ENCODE data around the gene HSP90AA1. TPM values are rescaled to one million over a fixed set of nuclear protein-coding genes. Genes with fewer than 3 reads are reported as not detected.
"Not testable (repeated sequence)": the region's sequence is repeated elsewhere in the genome, so short reads cannot be mapped to it uniquely, and the experiment has no call there.

The HSP90AA1 gene
- total RNA-seq, 1 donor from 2014 or later, result 317 TPM

DNA sequence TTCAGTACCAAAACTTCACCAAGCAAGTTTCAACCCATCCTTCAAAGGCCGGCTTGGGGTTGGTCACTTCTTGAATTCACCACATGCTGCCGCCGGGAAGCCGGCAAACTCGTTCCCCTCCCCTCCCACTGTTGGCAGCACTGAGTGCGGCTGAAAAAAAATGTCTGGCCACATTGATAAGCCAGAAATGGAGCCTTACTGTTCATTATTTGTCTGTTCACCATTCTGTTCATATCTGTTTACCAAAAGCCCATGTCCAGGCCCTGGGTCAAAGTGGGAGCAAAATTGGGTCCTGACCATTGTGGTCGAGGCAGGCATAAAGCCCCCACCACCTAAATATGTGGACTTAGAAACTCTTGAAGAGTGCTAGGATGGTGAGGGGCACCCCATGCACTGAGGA lies 7.3 kb upstream of the HSP90AA1 start:
- no peak for DNase-seq

DNA sequence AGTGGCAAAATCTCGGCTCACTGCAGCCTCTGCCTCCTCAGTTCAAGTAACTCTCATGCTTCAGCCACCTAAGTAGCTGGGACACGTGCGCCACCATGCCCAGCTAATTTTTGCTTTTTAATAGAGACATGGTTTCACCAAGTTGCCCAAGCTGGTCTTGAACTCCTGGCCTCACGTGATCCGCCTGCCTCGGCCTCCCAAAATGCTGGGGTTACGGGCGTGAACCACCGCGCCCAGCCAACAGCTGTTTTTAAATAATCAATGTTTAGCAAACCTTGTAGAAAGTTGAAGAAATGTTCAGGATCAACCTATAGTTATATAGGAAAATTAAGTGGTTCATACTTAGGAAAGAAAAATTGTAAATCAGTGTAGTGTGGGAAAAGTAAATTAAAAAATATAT lies 6.0 kb upstream of the HSP90AA1 start:
- no peak for DNase-seq

DNA sequence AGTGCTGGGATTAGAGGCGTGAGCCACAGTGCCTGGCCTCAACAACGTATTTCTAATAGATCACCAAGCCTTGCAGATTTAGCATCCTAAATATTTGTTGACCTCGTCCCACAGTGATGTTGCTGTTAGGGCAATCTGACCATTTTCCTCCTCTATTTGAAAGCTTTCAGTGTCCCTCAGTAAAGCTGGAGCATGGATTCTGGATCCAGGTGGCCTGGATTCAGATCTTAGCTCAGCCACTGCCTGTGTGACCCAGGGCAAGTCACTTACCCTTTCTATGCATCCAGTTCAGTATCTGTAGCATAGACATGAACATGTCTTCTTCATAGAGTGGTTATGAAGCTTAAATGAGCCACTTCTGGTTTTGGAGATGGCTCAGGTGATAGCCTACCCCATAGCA lies 3.9 kb upstream of the HSP90AA1 start:
- no peak for DNase-seq

DNA sequence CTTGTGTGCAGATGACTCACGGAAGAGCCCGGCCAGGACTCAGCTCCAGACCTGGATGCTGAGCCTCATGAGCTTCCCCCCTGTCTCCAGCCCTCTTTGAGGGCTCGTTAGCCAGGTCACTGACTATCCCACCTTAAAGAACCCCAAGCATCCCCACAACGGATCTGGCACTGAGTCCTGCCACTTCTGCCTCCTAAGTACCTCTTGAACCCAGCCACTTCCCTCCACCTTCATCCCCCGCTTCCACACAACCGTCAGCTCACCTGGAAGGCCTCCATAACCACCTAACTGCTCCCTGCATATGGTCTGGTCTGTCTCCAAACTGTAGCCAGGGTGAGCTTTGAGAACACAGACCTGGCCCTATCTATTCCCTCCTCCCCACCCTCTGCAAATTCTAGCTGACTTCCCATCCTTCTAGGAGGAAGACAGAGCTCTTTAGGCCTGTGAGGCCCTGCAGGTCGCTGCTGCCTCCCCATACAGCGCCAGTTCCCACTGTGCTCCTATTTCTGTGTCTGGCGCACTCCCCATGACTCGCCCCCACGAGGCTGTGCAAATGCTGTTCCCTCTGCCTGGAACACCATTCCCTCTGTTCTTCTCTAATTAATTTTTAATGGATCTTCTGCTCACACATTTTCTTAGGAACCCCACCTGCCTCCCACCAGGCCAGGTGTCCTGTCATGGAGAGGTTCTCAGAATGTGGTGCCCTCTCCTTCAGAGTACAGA lies 2.9 kb upstream of the HSP90AA1 start:
- no peak for DNase-seq

DNA sequence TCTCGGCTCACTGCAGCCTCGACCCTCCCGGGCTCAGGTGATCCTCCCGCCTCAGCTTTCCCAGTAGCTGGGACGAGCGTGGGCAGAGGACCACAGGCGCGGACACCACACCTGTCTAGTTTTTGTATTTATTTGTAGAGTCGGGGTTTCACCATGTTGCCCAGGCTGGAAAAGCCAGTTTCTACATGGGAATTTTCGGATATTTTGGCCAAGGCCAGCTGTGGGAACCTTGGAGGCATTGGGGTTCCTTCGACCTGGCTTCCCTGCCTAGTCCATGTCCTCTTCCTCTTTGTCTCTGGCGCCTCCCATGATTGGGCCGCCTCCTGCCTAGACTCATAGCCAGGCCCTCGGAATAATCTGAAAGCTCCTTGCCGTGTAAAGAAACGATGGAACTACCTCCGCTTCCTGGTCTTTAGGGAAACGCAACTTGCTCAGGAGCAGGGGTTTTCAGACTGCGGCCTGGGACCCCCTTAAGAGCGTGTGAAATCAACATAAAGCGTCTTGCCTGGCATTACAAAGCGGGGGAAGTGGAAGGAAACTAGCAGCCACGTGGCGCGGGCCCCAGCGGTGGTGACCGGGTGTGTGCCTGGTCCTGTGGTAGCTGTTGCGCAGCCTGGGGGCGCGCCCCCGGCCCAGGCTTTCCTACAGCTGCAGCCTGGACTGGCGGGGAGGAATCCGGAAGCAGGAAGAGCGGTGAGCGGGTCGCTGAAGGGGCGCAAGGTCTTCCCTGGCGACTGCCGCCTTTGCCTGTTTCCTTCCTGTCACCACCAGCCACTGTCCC lies 1.4 kb upstream of the HSP90AA1 start:
- no peak for DNase-seq

DNA sequence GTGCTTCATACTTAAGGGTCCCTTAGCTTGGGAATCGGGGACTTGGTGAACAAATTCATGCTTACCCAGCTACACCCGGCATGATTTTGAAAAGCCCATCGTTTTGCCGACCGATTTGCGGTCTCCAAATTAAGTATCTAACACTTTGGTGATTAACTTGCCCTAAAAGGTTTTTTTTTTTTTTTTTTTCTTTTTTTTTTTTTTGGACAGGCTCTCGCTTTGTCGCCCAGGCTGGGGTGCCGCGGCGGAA lies 843 bp upstream of the HSP90AA1 start:
- DNase-seq, result no peak

DNA sequence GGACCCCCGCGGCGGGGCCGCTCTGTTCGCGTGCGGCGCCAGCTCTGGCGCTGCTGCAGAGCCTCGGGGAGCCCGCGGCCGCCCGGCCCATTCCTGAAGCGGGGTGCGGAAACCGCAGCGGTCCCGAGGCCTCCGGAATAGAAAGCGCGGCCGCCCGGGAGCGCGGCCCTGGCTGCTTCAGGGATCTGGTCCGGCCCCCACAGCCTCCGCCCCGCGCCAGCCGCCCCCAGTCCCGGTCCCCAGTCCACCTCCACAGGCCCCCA lies 204 bp downstream of the HSP90AA1 start:
- DNase-seq, result no peak

DNA sequence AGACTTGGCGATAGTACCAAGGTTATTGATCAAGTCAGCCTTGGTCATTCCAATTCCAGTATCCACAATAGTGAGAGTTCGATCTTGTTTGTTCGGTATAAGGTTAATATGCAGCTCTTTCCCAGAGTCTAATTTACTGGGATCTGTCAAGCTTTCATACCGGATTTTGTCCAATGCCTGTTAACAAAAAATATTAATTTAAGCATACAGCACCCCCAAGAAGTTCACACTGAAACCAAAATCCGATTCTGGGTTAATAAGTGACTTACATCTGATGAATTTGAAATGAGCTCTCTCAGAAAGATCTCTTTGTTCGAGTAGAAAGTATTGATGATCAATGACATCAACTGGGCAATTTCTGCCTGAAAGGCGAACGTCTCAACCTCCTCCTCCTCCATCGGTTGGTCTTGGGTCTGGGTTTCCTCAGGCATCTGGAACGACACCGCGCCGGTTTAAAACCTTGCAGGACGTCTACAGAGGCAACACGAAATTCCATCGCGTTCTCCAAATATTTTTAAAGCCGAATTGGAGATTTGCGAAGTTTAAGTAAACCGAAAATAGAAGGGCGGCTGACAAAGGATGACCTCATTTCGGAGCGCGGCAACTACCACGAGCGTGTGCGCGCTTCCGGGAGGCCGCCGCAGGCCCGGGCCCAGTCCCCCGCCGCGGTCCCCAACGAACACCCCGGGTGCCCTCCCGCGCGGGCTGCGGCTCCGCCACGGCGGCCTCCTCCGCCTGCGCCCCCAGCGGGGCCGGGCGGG lies 716 bp downstream of the HSP90AA1 start:
- DNase-seq, result no peak

DNA sequence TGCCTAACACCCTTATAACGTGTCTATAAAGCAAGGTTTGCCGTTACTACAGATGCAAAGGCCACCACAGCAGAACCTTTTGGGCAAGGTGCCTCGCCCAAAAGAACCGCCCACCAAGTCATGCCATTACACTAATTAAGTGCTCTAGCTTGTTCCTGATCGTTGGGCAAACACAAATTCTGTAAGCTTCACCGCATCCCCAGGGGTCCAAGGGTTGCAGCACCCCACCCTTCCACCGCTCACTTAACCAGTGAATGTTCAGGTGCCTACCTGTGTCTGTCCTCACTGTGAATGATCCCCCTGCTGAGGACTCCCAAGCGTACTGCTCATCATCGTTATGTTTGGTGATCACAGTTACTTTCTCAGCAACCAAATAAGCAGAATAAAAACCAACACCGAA lies 1.4 kb downstream of the HSP90AA1 start:
- DNase-seq, result no peak

DNA sequence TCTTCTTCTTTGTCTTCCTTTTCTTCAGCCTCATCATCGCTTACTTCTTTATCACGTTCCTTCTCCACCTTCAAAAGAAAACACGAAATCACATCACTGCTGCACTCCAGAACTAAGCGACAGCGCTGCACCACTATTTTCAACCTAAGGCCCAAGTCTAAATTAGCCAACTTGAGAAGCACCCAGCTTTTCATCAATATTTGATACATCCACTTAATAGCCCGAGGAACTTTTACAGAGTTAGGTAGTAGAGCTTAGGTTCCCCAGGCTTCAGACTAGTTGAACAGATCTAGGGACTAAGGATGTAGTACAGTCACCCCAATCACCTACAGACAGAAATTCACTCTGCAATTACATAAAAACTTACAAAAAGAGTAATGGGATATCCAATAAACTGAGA lies 1.9 kb downstream of the HSP90AA1 start:
- no peak for DNase-seq

DNA sequence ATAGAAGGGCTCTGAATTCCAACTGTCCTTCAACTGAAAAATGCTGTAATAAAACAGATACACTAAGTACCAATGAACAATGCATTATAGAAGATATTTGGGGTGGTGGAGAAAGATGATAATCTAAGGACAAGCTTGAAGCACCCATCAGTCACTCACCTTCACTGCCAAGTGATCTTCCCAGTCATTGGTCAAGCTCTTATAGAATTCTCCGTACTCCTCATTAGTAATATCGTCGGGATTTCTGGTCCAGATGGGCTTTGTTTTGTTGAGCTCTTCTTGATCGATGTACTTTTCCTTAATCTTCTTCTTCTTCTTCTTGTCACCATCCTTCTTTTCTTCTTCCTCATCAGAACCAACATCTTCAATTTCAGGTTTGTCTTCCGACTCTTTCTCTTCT lies 2.3 kb downstream of the HSP90AA1 start:
- DNase-seq, result not testable (repeated sequence)

DNA sequence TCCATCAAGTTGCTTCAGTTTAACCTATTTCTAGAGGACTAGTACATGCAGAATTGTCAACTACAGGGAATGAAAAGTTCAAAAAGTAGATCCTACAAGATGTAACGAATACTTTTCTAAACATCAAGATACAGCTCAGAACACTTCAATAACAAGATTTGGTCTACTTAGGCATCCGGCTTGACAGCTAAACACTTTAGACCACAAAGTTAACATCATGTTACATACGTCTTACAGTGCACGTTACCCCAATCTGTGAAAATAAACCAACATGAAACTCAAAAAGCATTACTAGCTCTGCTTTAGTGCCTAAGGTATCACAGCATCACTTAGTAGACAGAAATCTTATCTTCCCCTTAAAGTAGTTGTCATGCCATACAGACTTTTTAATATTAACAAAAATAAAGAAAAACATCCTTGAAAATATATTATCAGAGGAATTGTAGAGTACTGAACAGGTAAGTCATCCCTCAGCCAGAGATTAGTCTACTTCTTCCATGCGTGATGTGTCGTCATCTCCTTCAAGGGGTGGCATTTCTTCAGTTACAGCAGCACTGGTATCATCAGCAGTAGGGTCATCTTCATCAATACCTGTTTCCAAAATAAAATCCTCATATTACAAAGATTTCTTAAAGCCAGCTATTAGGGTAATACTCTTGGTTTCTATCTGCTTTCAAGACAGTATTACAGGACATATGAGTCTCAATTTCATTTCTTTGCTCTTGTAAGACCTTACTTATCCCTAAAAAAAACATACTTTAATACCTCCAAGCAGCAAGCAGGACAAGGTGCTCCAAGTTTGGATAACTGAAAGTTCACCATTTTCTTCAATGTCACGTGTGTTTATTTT lies 5.4 kb downstream of the HSP90AA1 start:
- no peak for DNase-seq

DNA sequence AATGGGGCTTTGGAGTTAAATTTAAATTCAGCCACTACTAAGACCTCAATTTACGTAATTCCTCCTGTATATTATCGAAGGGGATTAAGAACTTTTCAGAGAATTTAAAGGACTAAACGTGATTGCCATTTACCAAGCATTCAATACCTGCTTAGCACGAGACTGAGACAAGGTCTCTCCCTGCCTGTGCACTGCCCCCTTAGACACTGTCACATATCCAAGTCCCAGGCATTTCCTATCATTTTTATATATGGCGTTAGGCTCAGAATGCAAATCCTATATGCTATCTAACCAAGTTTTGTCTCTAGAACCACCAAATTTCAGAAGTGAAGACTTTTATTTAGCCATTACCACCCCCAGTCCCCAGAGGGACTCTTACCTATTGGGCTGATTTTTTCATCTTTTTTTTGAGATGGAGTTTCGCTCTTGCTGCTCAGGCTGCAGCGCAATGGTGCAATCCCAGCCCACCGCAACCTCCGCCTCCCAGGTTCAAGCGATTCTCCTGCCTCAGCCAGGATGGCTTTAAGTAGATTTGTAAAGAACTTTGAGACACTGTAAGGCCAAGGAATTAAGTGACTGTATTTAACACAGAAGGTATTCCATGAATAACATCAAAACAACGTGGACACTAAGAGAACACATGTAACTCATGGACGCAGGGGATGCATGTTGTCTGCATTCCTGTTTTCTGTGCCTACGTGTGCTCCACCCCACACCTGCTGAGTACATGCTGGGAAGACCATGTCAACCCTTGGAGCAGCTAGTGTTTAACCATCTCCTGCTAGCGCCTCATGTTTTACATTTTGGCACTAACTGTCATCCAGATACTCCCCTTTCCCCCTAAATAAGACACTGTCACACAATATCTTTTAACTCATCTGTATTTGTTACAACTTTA lies 6.4 kb downstream of the HSP90AA1 start:
- no peak for DNase-seq

DNA sequence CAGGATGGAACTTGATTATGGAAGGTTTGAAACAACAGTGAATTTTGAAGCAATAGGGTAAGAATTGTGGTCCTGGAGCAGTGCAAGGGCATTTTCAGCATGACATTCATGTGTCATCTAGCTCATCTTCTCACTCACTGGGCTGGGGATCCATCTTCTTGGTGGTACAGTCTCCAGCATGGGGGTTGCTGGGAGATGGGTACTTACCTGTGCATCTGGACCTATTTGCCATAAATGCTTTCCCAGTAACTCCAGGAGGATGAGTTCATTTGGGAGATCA lies 7.2 kb downstream of the HSP90AA1 start:
- no peak for DNase-seq

DNA sequence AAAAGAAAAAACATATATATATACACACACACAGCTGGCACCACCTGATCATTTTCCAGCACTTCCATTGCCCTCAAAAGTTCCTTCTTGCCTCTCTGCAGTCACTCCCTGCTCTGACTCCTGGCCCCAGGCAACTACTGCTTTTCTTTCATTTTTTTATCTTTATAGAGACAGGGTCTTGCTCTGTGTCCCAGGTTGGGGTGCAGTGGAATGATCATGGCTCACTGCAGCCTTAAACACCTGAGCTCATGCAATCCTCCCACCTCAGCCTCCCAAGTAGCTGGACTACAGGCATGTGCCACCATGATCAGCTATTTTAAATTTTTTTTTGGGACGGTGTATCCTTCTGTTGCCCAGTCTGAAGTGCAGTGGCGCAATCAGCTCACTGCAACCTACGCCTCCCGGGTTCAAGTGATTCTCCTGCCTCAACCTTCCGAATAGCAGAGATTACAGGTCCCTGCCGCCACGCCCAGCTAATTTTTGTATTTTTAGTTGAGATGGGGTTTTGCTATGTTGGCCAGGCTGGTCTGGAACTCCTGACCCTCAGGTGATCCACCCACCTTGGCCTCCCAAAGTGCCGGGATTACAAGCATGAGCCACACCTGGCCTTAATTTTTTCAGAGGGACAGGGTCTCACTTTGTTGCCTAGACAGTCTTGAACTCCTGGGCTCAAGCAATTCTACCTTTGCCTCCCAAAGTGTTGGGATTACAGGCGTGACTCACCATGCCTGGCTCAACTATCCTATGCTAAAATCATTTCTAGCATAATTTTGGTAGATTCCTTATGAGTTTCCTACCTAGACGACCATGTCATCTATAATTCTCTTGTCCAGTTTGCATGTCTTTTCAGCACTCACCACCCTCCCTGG lies 7.8 kb downstream of the HSP90AA1 start:
- no peak for DNase-seq

DNA sequence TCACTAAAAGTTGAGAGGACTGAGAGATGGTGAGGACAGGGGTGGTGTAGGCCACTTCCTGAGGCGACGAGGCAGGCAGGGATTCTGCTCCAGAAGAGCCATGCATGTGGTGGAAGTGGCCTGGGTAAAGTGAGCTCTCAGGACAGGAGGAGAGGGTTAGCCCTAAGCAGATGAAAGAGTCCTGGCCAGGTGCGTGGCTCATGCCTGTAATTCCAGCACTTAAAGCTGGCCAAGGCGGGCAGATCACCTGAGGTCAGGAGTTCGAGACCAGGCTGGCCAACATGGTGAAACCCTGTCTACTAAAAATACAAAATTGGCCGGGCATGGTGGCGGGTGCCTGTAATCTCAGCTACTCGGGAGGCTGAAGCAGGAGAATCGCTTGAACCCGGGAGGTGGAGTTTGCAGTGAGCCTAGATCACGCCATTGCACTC lies 8.5 kb downstream of the HSP90AA1 start:
- DNase-seq, result not testable (repeated sequence)

DNA sequence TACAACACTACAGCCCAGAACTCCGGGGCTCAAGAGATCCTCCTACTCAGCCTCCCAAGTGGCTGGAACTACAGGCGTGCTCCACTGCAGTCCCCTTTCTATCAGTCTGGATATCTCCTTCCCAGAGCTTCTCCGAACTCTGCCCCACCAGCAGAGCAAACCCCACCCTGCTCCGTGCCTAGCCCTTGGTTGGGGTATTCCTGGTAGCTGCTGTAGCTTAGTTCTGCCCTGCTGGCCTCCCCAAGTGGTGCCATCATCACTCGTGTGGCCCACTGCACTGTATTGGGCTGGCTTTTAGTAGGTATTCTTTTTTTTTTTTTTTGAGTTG lies 9.5 kb downstream of the HSP90AA1 start:
- no peak for DNase-seq

DNA sequence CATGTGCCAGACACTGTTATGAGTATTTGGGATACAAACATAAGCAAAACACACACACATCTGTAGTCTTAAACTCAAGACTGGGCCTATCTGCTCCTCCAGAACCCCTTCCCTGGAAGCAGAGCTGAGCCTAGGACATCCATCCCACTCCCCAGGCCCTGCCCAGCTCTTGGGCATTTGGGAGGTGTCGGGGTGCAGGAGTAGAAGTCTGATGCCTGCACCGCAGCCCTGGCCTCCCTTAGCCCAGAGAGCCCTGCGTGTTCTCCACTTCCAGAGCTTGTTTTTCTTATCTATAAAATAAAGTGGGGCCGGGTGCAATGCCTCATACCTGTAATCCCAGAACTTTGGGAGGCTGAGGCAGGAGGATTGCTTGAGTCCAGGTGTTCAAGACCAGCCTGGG lies 11.7 kb downstream of the HSP90AA1 start:
- DNase-seq, result no peak

DNA sequence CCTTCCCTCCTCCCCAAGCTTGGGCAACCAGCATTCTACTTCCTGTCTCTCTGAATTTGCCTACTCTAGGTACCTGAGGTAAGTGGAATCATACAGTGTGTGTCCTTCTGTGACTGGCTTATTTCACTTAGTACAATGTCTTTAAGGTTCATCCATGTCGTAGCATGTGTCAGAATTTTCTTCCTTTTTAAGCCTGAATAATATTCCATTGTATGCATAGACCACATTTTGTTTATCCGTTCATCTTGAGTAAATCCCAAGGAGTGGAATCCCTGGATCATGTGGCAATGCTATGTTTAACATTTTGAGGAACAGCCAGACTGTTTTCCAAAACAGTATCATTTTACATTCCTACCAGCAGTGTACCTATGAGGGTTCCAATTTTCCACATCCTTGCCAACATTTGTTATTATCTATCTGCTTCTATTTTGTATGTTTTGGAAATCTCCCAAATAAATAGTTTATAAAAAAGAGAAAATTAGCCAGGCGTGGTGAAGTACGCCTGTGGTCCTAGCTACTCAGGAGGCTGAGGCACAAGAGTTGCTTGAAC lies 12.4 kb downstream of the HSP90AA1 start:
- DNase-seq, result no peak

DNA sequence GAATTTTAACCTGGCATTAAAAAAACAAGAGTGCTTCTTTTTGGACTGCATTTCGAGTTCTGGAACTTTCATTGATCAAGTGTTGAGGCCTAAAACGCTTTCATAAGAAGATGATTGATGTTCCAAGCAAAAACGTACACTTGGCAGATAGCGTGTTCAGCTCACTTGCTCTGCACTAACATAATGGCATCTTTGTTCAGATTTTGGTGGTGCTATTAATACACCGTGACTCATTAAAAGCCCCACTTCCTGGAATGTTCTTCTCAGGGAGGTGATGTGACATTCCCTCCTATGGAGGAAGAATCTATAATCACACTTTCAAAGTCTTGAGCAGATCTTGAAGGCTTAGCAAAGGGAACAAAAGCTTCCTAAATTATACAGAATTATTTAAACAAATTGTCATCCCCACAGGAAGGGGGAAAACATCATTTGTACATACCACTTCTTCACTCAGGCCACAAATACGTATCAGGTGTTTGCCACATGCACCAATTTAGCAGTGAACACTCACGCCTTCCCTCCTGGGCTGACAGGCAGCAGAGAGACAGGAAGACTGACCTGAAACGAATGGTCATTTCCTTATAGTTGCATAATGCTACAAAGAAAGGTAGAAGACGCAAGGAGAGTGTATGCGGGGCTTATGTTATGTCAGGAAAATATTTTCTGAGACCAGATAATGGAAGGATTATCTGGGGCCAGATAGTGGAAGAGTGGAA lies 15.4 kb downstream of the HSP90AA1 start:
- no peak for DNase-seq
